ENCODE measurements around the gene ACTL6B.
A peak's percentile ranks its signal among the peaks of the same experiment; 100 is the strongest.

- peak; percentile 85 to 88 (median 87) for TF ChIP-seq CTCF (IDR thresholded peaks at IDR 0.05)
- TF ChIP-seq POLR2A (IDR thresholded peaks at IDR 0.05) = no peak
Measured at GRCh38 chr7:100691676-100692577, 35.7 kb upstream of the ACTL6B start.
